Loucy (cell line): ENCODE data around the gene IFT43.

Experiments used
- H2AFZ ChIP-seq: fragments of 200-600 bp; sonication (generic); 2 replicates; pipeline ENCODE4 v1.6.0; 2016; ENCODE audit warnings: antibody characterized with exemption, mild to moderate bottlenecking, low read length, moderate library complexity
- H3F3A ChIP-seq: fragments of 200-600 bp; 2 replicates; pipeline ENCODE4 v1.6.0; 2016; ENCODE audit warnings: antibody characterized with exemption, low read depth, mild to moderate bottlenecking
- H3K27me3 ChIP-seq: fragments of 200-600 bp; sonication (generic); 2 replicates; pipeline ENCODE4 v1.6.1; 2014; ENCODE audit warnings: low read length, mild to moderate bottlenecking; ENCODE audit not compliant: insufficient read depth, poor library complexity, severe bottlenecking
- H3K36me3 ChIP-seq: fragments of 200-600 bp; sonication (generic); 2 replicates; pipeline ENCODE4 v1.6.1; 2016; ENCODE audit warnings: low read length; ENCODE audit not compliant: insufficient read depth
- H3K4me1 ChIP-seq: fragments of 200-600 bp; sonication (generic); 2 replicates; pipeline ENCODE4 v1.5.1; 2014; ENCODE audit warnings: low read length, mild to moderate bottlenecking; ENCODE audit not compliant: insufficient read depth, poor library complexity, severe bottlenecking
- H3K4me2 ChIP-seq: fragments of 200-600 bp; sonication (generic); 2 replicates; pipeline ENCODE4 v1.6.0; 2014; ENCODE audit warnings: antibody characterized with exemption, low read length, low read depth, mild to moderate bottlenecking; ENCODE audit not compliant: poor library complexity, severe bottlenecking
- H3K4me3 ChIP-seq: fragments of 200-600 bp; sonication (generic); 2 replicates; pipeline ENCODE4 v1.5.1; 2014; ENCODE audit warnings: low read length, mild to moderate bottlenecking, mixed read lengths; ENCODE audit not compliant: poor library complexity, severe bottlenecking
- H3K79me2 ChIP-seq: fragments of 200-600 bp; sonication (generic); 2 replicates; pipeline ENCODE4 v1.6.1; 2014; ENCODE audit warnings: low read length; ENCODE audit not compliant: insufficient read depth
- H3K9ac ChIP-seq: fragments of 200-600 bp; sonication (generic); 2 replicates; pipeline ENCODE4 v1.6.0; 2014; ENCODE audit warnings: mild to moderate bottlenecking, low read depth, low read length, moderate library complexity; ENCODE audit not compliant: poor library complexity, severe bottlenecking
- H3K9me2 ChIP-seq: fragments of 200-600 bp; sonication (generic); replicated peaks from 2 replicates; pipeline ENCODE4 v1.6.1; 2016; ENCODE audit warnings: low read depth, low read length, mixed read lengths
- H3K9me3 ChIP-seq: fragments of 200-600 bp; sonication (generic); 2 replicates; pipeline ENCODE4 v1.6.1; 2014; ENCODE audit warnings: mild to moderate bottlenecking, antibody characterized with exemption, low read length, low read depth; ENCODE audit not compliant: insufficient read depth
- H4K20me1 ChIP-seq: fragments of 200-600 bp; sonication (generic); 2 replicates; pipeline ENCODE4 v1.6.0; 2014; ENCODE audit warnings: antibody characterized with exemption, low read length, mild to moderate bottlenecking; ENCODE audit not compliant: insufficient read depth, poor library complexity, severe bottlenecking
- EZH2phosphoT487 ChIP-seq: fragments of 200-600 bp; IDR thresholded peaks from 2 replicates; pipeline ENCODE4 v1.6.1; 2018; ENCODE audit warnings: antibody characterized with exemption, mild to moderate bottlenecking, moderate library complexity, borderline replicate concordance
- TF ChIP-seq, protein P1 (sequence below): fragments of 200-600 bp; sonication (generic); conservative IDR thresholded peaks from 2 replicates; pipeline ENCODE4 v1.5.1; 2014; ENCODE audit warnings: mild to moderate bottlenecking, antibody characterized with exemption, low read length

IFT43 gene

DNA sequence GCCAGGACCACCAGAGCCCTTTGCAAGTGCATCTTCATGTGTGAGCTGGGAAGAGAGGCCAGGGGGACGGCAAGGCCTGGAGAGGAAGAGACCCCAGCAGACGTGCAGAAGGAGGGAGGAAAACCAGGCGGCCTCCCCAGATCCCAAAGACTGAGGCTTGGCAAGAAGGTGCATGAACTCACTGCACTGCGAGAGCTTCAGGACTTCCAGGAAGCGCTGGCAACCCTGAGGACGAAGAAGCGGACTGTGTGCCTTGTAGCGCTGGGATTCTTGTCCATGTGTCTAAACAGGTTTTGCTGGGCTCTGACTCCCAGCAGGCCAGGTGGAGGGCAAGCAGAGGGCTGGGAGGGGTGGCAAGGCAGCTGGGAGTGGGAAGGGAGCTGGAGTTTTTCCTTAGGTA, 4.7 kb upstream of the IFT43 start:
- H3K4me3 ChIP-seq, result peak overlapping the region; percentile 87
- H3K79me2 ChIP-seq, result no peaks in the 10 kb centered on the region
- peak overlapping the region; percentile 82 for H3K4me2 ChIP-seq
- no peaks in the 10 kb centered on the region for H3K27me3 ChIP-seq
- no peaks in the 10 kb centered on the region for H3K9me3 ChIP-seq
- peaks cover 11% of the 10 kb centered on the region for H3K4me1 ChIP-seq
- no peaks in the 10 kb centered on the region for H4K20me1 ChIP-seq
- no peaks in the 10 kb centered on the region for H3K9me2 ChIP-seq
- H3K9ac ChIP-seq, result peak overlapping the region; percentile 73
- H3F3A ChIP-seq, result no peaks in the 10 kb centered on the region
- H3K36me3 ChIP-seq, result no peaks in the 10 kb centered on the region
- H2AFZ ChIP-seq, result no peak overlapping the region
- no peak for TF ChIP-seq EZH2phosphoT487
- TF ChIP-seq, protein P1, sequence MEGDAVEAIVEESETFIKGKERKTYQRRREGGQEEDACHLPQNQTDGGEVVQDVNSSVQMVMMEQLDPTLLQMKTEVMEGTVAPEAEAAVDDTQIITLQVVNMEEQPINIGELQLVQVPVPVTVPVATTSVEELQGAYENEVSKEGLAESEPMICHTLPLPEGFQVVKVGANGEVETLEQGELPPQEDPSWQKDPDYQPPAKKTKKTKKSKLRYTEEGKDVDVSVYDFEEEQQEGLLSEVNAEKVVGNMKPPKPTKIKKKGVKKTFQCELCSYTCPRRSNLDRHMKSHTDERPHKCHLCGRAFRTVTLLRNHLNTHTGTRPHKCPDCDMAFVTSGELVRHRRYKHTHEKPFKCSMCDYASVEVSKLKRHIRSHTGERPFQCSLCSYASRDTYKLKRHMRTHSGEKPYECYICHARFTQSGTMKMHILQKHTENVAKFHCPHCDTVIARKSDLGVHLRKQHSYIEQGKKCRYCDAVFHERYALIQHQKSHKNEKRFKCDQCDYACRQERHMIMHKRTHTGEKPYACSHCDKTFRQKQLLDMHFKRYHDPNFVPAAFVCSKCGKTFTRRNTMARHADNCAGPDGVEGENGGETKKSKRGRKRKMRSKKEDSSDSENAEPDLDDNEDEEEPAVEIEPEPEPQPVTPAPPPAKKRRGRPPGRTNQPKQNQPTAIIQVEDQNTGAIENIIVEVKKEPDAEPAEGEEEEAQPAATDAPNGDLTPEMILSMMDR, result no peak

DNA sequence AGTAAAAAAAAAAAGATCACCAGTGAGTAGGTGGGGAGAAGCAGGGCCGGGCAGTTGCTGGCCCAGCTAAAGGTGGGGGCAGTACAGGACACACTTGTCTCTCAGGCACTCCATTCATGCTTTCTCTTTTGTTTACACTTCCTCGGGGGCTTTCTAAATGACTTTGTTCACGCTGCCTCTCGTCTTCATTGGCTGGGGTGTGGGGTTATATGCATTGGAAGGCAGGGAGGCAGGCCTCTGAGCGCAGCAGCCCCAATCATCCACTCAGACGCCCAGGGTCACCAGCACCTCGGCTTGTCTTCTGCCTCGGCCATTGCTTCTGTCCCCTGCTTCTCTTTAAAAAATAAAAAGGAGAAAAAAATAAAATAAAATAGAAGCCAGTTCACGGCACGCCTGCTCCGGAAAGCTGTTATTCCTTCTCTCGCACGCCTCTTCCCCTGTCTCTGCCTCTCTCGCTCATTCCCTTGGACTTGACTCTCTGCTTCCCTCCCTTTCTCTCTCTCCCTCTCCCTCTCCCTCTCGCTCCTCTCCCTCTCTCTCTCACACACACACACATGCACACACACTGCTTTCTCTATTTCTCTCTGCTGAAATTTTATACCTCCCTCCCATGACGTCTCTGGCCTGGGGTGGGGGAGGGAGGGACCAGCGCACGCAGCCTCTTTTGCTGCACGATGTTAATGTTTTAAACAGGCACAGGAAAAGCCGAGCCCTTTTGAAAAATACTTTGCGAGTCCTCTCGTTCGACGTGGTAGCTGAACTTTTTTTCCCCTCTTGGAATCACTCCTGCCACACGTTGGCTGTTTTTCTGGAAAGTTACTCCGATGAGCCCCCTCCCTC, 3.9 kb upstream of the IFT43 start, which contains the start of gene TGFB3:
TSS of gene TGFB3 (minus strand) at position 570 of the 840 bp plus-strand sequence. CDS start 1,102 bp downstream, outside the sequence.
- H3K4me2 ChIP-seq, result peak within 1 kb of the TSS; percentile 82
- peak within 1 kb of the TSS; percentile 98 for H2AFZ ChIP-seq
- no peaks in the 10 kb centered on the region for H3K27me3 ChIP-seq
- H3K79me2 ChIP-seq, result no peaks in the 10 kb centered on the region
- peak within 1 kb of the TSS; percentile 73 for H3K9ac ChIP-seq
- no peaks in the 10 kb centered on the region for H3K9me3 ChIP-seq
- H3K9me2 ChIP-seq, result no peaks in the 10 kb centered on the region
- peaks cover 11% of the 10 kb centered on the region for H3K4me1 ChIP-seq
- H3K4me3 ChIP-seq, result peak within 1 kb of the TSS; percentile 87
- no peaks in the 10 kb centered on the region for H4K20me1 ChIP-seq
- TF ChIP-seq EZH2phosphoT487, result no peak
- TF ChIP-seq, protein P1, result no peak
- no peaks in the 10 kb centered on the region for H3K36me3 ChIP-seq
- no peaks in the 10 kb centered on the region for H3F3A ChIP-seq

DNA sequence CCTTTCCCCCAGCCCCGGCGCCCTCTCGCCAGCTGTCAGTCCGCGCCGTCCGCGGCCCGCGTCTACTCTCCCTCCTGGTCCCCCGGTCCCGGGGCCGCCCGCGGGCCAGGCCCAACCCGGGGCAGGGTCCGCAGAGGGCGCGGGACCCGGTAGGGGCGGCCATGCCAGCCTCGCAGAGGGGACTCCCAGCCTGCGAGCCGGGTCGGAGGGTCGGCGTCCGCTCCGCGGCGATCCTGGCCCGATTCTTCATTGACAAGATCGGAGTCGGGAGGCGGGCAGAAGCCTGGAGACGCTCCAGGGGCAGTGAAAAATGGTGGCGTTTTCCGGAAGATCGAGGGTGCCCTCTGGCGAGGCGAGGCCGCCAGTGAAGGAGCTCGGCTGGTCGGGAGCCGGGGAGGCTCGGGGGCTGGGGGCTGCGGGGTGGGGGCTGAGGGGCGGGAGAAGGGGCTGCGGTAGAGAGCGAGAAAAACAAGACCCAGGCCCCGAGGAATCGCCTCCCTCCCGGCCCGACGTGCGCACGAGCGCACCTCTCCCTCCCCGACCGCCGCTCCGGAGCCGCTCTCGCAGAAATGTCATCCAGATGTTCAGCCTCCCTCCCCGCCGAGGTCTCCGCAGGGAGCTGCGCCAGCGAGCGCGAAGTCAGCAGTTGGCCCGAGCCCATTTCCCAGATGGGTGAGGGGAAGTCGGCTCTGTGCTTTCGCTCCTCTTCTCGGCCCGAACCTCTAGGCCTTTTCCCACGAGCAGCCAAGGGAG, 3.1 kb upstream of the IFT43 start:
- no peaks in the 10 kb centered on the region for H3K9me3 ChIP-seq
- H3F3A ChIP-seq, result no peaks in the 10 kb centered on the region
- peak overlapping the region; percentile 87 for H3K4me3 ChIP-seq
- peaks cover 11% of the 10 kb centered on the region for H3K4me1 ChIP-seq
- H2AFZ ChIP-seq, result peak overlapping the region; percentile 98
- H3K36me3 ChIP-seq, result no peaks in the 10 kb centered on the region
- H3K79me2 ChIP-seq, result no peaks in the 10 kb centered on the region
- H4K20me1 ChIP-seq, result no peaks in the 10 kb centered on the region
- peak overlapping the region; percentile 73 for H3K9ac ChIP-seq
- H3K27me3 ChIP-seq, result no peaks in the 10 kb centered on the region
- peak overlapping the region; percentile 82 for H3K4me2 ChIP-seq
- no peaks in the 10 kb centered on the region for H3K9me2 ChIP-seq
- TF ChIP-seq, protein P1, result peak; percentile 56
- no peak for TF ChIP-seq EZH2phosphoT487
